Coronary artery (tissue), 2 donors: ENCODE results near the gene GGT5.
"Not testable (repeated sequence)": the region's sequence is repeated elsewhere in the genome, so short reads cannot be mapped to it uniquely, and the experiment has no call there.

Experiments used
- DNase-seq: peaks from one replicate; pipeline ENCODE4 v3.0.0-alpha.2; 2017; ENCODE audit warnings: low spot score
- H3K27ac ChIP-seq, 2 donors: fragments of 200-600 bp; sonication (generic); one replicate each; pipeline ENCODE4 v1.5.1; 2016 to 2019
- H3K4me3 ChIP-seq: fragments of 200-600 bp; sonication (generic); 2 replicates; pipeline ENCODE4 v1.5.1; 2016; ENCODE audit warnings: mild to moderate bottlenecking, moderate library complexity
- CTCF ChIP-seq: fragments of 200-600 bp; sonication (generic); IDR thresholded peaks from one replicate; pipeline ENCODE4 v1.5.1; 2019; ENCODE audit warnings: antibody characterized with exemption

Gene GGT5

GRCh38 chr22:24186352-24186740 is 58.5 kb downstream of the GGT5 start:
- no peak overlapping the region for H3K27ac ChIP-seq
- no peak for DNase-seq
- no peak for TF ChIP-seq CTCF

GRCh38 chr22:24185501-24186351 is 59.2 kb downstream of the GGT5 start:
- Histone ChIP-seq H3K27ac (no peak overlapping the region), H3K4me3 (no peak overlapping the region)
- no peak for DNase-seq
- no peak for TF ChIP-seq CTCF

More at GRCh38 chr22:24186352-24186740, 58.5 kb downstream of the GGT5 start:
- H3K4me3 ChIP-seq, result no peak overlapping the region

GRCh38 chr22:24185001-24185500 is 59.8 kb downstream of the GGT5 start:
- Histone ChIP-seq H3K4me3 (no peak overlapping the region), H3K27ac (no peak overlapping the region)
- no peak for TF ChIP-seq CTCF
- no peak for DNase-seq

- Histone ChIP-seq H3K4me3 (peak overlapping the region; percentile 71), H3K27ac (peak overlapping the region in 1 of 2 donors; percentile 97)
- TF ChIP-seq CTCF, result no peak
- DNase-seq, result no peak
Observed at GRCh38 chr22:24184057-24184798, 60.7 kb downstream of the GGT5 start.

- Histone ChIP-seq H3K27ac (peak overlapping the region in 1 of 2 donors; percentile 97), H3K4me3 (peak overlapping the region; percentile 71)
- TF ChIP-seq CTCF, result no peak
- DNase-seq, result no peak
Observed at GRCh38 chr22:24183321-24184031, 61.4 kb downstream of the GGT5 start.

- DNase-seq, result not testable (repeated sequence)
- Histone ChIP-seq H3K4me3 (peak overlapping the region; percentile 71), H3K27ac (peak overlapping the region in 1 of 2 donors; percentile 97)
Observed at GRCh38 chr22:24182900-24183246, 62.0 kb downstream of the GGT5 start.
